A204.1 (cell line): Measurements from ENCODE around the gene OR10H1.
"Not testable (repeated sequence)": the region's sequence is repeated elsewhere in the genome, so short reads cannot be mapped to it uniquely, and the experiment has no call there.

ENCODE experiments used
- FAIRE-seq: peaks from 2 replicates; lab custom pipeline; 2012; peaks lifted over from hg19 to GRCh38; lab: Jason Lieb, UNC

Gene OR10H1

GRCh38 chr19:15774159-15774558, 41.3 kb downstream of the OR10H1 start:
- FAIRE-seq: not testable (repeated sequence)

- no peak for FAIRE-seq
Observed at GRCh38 chr19:15769586-15769985, 45.9 kb downstream of the OR10H1 start.

GRCh38 chr19:15759962-15760565, 55.4 kb downstream of the OR10H1 start:
- no peak for FAIRE-seq

GRCh38 chr19:15758379-15758778, 57.1 kb downstream of the OR10H1 start:
- no peak for FAIRE-seq
